Measurements from ENCODE around the gene RBAK.
A peak's percentile ranks its signal among the peaks of the same experiment; 100 is the strongest.

Gene RBAK

GRCh38 chr7:5045558-5046396 lies at the start of gene RBAK:
TSS of gene RBAK (plus strand) at chr7:5045860. CDS start at chr7:5048077, 2,217 bp downstream.
- Histone ChIP-seq H3K27me3 (ENCODE audit: low read length) (no peaks in the 10 kb centered on the region), H3K9ac (ENCODE audit: low read length) (peak within 1 kb of the TSS; percentile 89), H3K9me2 (replicated peaks; ENCODE audit: insufficient read depth, low read length) (no peaks in the 10 kb centered on the region), H3K79me2 (ENCODE audit: insufficient read depth, low read length) (peaks cover 25% of the 10 kb centered on the region), H3K4me2 (ENCODE audit: low read depth, low read length, poor library complexity, severe bottlenecking) (peak within 1 kb of the TSS; percentile 69), H3K36me3 (ENCODE audit: low read length) (peaks cover 13% of the 10 kb centered on the region), H3K4me3 (ENCODE audit: insufficient read depth, low read length, poor library complexity, severe bottlenecking) (peak within 1 kb of the TSS; percentile 91), H2AFZ (ENCODE audit: low read depth, low read length, severe bottlenecking) (peak within 1 kb of the TSS; percentile 94), H4K20me1 (ENCODE audit: low read depth, low read length) (no peaks in the 10 kb centered on the region), H3K27ac (ENCODE audit: low read depth, low read length) (peak within 1 kb of the TSS; percentile 41), H3F3A (ENCODE audit: insufficient read depth) (0 out of 2 replicates have a peak, but pooled peaks cover 3% of the 10 kb centered on the region), H3K9me3 (ENCODE audit: insufficient read depth, low read length) (peaks cover 6% of the 10 kb centered on the region; the same call in 1 of the 2 replicates)
- TF ChIP-seq EZH2phosphoT487 (conservative IDR thresholded peaks at IDR 0.05; ENCODE audit: low read length) (no peak), CTCF (IDR thresholded peaks at IDR 0.05; ENCODE audit: insufficient read depth, low read length, poor library complexity, severe bottlenecking) (no peak)

GRCh38 chr7:4996696-4997222 lies 48.9 kb upstream of the RBAK start:
- H3K4me2 ChIP-seq (ENCODE audit: low read depth, low read length, poor library complexity, severe bottlenecking), result no peak overlapping the region
- H3K27me3 ChIP-seq (ENCODE audit: low read length), result no peaks in the 10 kb centered on the region
- H3K9me3 ChIP-seq (ENCODE audit: insufficient read depth, low read length), result no peaks in the 10 kb centered on the region
- TF ChIP-seq EZH2phosphoT487 (conservative IDR thresholded peaks at IDR 0.05; ENCODE audit: low read length), result no peak
- no peak for TF ChIP-seq CTCF (IDR thresholded peaks at IDR 0.05; ENCODE audit: insufficient read depth, low read length, poor library complexity, severe bottlenecking)
- H3K27ac ChIP-seq (ENCODE audit: low read depth, low read length), result no peak overlapping the region
- H3K36me3 ChIP-seq (ENCODE audit: low read length), result peaks cover 3% of the 10 kb centered on the region; the same call in 1 of the 2 replicates
- no peak overlapping the region for H2AFZ ChIP-seq (ENCODE audit: low read depth, low read length, severe bottlenecking)
- no peaks in the 10 kb centered on the region for H4K20me1 ChIP-seq (ENCODE audit: low read depth, low read length)
- H3K9ac ChIP-seq (ENCODE audit: low read length), result no peak overlapping the region
- no peak overlapping the region for H3K4me3 ChIP-seq (ENCODE audit: insufficient read depth, low read length, poor library complexity, severe bottlenecking)
- H3K79me2 ChIP-seq (ENCODE audit: insufficient read depth, low read length), result no peaks in the 10 kb centered on the region
- no peaks in the 10 kb centered on the region for H3F3A ChIP-seq (ENCODE audit: insufficient read depth)
- no peaks in the 10 kb centered on the region for H3K9me2 ChIP-seq (replicated peaks; ENCODE audit: insufficient read depth, low read length)

- no peaks in the 10 kb centered on the region; the same call in 1 of the 2 replicates for H3F3A ChIP-seq (ENCODE audit: insufficient read depth)
- TF ChIP-seq CTCF (IDR thresholded peaks at IDR 0.05; ENCODE audit: insufficient read depth, low read length, poor library complexity, severe bottlenecking) (no peak), EZH2phosphoT487 (conservative IDR thresholded peaks at IDR 0.05; ENCODE audit: low read length) (no peak)
- H3K27me3 ChIP-seq (ENCODE audit: low read length), result no peaks in the 10 kb centered on the region
- H4K20me1 ChIP-seq (ENCODE audit: low read depth, low read length), result no peaks in the 10 kb centered on the region
- H3K27ac ChIP-seq (ENCODE audit: low read depth, low read length), result no peak overlapping the region
- H3K9ac ChIP-seq (ENCODE audit: low read length), result no peak overlapping the region
- no peaks in the 10 kb centered on the region for H3K79me2 ChIP-seq (ENCODE audit: insufficient read depth, low read length)
- no peak overlapping the region for H3K4me2 ChIP-seq (ENCODE audit: low read depth, low read length, poor library complexity, severe bottlenecking)
- no peak overlapping the region for H3K4me3 ChIP-seq (ENCODE audit: insufficient read depth, low read length, poor library complexity, severe bottlenecking)
- no peaks in the 10 kb centered on the region for H3K9me2 ChIP-seq (replicated peaks; ENCODE audit: insufficient read depth, low read length)
- no peak overlapping the region for H2AFZ ChIP-seq (ENCODE audit: low read depth, low read length, severe bottlenecking)
- no peaks in the 10 kb centered on the region for H3K9me3 ChIP-seq (ENCODE audit: insufficient read depth, low read length)
- no peaks in the 10 kb centered on the region for H3K36me3 ChIP-seq (ENCODE audit: low read length)
These were observed 47.4 kb upstream of the RBAK start for GRCh38 chr7:4998244-4998643.

All from SU-DHL-6 (cell line).